Pons (tissue), 1 donor: Measurements from ENCODE around the gene RBPJ.
A peak's percentile ranks its signal among the peaks of the same experiment; 100 is the strongest.

Source experiments
- DNase-seq: peaks from one replicate; pipeline ENCODE4 v3.0.0-alpha.2; 2016; ENCODE audit warnings: low spot score

The RBPJ gene

GRCh38 chr4:26420913-26421312 lies 100.1 kb downstream of the RBPJ start:
- DNase-seq: no peak

DNA sequence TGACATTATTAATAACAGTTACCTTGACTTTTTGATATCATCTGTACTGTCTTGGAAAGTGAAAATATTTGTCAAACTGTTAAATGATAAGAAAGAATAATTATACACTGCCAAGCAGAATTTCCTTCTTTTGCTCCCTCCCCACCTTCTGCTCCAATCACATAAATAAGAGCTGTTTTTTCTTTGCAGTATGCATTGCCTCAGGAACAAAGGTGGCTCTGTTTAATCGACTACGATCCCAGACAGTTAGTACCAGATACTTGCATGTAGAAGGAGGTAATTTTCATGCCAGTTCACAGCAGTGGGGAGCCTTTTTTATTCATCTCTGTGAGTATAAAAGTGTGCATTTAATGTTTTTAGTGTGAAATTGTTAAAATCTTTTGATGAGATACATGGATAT lies 103.3 kb downstream of the RBPJ start:
- peak; percentile 78 for DNase-seq

- no peak for DNase-seq
Measured at GRCh38 chr4:26424838-26425237, 104.0 kb downstream of the RBPJ start.

DNA sequence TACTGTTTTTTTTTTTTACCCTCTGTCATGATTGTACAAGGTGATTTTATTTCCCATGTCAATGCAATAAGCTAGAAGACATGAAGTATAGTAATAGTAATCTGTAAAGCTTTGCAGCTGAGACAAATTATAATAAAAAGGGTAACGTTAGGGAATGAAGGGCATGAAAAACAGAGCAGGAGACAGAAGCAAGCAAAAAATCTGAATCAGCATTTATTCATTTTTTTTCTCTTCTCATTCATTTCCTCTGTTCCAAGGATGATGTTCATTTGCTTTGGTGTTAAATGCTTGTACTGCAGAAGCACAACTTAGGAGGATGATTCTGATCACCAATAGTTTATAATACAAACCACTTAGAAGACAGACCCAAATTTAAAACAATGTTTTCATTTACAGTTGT lies 105.1 kb downstream of the RBPJ start:
- DNase-seq: no peak

DNA sequence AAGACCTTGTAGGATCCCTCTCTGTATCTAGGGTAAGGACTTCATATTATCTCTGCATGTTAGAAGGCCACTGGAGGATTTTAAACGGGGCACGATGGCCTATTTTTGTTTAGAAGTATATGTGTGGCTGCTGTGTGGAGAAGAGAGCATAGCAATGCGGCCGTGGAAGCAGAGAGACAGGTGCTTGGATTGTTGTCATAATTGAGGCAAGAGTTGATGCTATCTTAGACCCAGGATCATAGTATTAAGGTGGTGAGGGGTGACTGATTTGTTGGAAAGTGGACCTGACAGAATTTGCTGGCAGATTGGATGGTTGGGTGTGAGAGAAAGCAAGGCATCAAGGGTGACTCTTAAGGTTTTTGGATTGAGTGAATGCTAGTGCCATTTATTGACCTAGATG lies 106.1 kb downstream of the RBPJ start:
- DNase-seq: no peak

- no peak for DNase-seq
Measured at GRCh38 chr4:26429910-26430309, 109.1 kb downstream of the RBPJ start.

- no peak for DNase-seq
Measured at GRCh38 chr4:26431461-26432180, 110.8 kb downstream of the RBPJ start.

DNA sequence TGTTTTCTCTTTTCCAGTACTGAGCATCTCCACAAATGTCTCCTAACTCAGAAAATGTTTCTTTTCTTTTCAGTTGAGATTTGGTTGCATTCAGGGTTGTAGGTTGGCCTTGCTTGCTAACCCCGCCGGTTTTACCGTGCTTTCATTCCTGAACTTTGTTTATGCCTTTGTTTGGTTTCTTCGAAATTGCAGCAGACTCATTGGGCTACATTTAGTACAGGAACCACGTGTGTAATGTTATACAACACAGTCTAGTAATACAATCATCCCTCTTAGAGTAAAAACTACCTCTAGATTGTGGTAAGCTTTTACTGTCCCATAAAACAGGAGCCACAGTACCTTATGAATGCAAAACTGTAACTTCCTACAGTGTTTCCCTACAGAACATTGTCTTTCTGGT lies 111.6 kb downstream of the RBPJ start:
- DNase-seq: no peak

GRCh38 chr4:26433556-26433955 lies 112.7 kb downstream of the RBPJ start:
- no peak for DNase-seq

DNA sequence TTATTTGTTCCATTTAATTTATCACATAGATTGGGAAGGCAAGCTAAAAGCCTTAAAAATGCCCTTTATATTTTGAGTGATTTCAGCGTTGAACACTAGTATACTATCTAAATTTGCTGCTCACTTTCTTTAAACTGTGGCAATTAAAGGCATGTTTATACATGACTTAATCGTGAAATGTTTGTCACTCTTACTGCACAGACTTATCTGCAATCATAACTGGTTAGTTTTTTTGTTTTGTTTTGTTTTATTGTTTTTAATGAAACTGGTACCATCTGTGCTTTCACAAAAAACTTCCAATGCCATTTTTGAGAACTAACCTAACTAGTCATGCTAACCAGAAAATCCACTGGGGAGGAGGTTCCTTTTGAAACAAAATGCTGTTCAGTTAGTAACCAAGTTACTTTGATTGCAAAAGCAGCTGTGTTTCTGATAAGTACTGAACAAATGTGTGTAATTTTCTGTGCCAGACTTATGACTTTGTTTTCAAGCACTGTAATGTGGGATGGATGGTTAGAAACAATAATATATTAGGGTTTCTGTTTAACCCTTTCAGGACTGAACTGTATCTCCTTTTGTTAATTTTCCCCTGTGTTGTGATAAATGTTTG lies 113.3 kb downstream of the RBPJ start:
- DNase-seq: no peak

DNA sequence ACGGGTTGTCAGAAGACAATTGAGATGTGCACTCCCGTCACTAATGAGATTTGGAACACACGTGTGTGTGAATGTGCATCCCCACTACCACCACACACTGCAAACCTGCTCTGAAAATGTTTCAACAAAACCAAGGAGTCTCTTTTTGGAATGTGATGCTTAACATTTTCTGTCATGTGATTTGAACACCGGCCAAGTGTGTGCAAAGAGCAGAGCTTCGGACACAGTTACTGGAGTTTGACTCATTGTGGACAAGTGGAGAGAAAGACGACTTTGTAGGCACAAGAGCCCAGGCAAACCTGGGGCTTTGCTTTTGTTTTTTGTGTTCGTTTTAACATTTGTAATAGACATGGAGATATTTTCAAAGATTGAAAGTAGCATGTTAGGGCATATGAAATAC lies 120.3 kb downstream of the RBPJ start:
- no peak for DNase-seq

DNA sequence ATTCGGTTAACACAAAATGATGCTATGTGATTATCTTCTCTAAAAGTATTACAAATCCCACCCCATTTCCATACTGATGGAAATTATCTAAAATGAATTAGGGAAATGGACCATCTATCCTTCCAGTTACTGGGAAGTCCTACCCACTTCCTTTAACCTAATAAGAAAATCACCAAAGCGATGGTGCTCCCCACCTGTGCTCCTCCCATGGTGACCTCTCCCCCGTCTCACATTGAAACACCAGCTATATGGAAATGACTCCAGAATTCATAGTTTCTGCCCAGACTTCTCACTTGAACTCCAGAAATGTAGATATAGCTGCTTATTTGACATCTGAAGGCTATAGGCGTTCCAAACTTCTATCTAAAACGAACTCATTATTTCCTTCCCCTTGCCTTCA lies 121.0 kb downstream of the RBPJ start:
- DNase-seq: no peak

DNA sequence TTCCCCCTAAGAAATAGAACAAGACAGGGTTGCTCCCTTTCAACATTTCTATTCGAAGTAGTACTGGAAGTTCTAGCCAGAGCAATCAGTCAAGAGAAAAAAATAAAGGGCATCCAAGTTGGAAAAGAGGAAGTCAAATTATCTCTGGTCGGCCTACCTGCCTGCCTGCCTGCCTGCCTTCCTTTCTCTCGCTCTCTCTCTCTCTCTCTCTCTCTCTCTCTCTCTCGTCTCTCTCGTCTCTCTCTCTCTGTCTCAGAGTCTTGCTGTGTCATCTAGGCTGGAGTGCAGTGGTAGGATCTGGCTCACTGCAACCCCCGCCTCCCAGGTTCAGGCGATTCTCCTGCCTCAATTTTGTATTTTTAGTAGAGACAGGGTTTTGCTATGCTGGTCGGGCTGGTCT lies 126.6 kb downstream of the RBPJ start:
- DNase-seq: no peak

- DNase-seq: no peak
Measured at GRCh38 chr4:26450418-26450817, 129.6 kb downstream of the RBPJ start.

GRCh38 chr4:26451597-26451996 lies 130.8 kb downstream of the RBPJ start:
- no peak for DNase-seq

DNA sequence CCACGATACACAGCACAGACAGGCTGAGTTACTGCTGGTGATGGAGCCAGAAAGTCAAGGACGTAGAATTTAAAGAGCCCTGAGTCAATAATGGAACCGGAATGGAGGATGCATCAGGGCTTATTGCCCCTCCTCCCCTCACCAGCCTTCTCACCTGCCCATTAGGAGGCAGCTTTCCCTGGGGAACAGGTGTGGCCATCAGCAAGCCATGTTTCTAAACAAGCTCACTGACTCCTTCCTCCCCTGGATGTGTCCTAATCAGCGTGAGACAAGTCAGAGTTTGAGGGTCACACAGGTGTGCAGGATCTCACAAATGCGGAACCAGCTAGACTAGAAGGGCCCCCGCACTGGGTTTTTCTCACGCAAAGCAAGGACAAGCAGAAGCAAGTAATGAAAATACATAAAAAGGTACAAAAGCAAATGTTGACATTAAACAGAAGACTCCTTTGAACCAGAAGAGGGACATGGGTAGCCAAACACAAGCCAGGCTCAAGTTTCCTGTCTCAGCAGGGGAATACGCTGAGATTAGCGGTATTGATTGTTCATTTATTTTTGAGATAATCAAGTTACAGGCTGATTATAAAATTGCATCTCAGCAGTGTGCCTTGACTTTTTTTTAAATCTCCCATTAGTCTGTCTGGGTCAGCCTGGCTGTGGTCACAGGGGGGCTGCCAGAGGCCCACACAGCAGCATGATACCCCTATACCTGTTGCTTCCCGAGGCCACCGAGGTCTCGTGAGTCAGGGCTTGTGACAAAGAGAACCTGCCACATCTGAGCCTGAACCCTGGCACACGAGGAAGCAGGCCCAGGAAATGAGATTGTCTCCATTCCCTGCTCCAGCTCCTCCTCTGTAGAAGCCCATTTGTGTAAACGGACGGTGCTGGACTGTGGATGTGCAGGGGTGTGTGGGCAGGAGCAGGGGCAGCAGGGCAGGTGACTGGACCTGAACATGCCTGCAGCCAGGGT lies 132.0 kb downstream of the RBPJ start:
- DNase-seq: no peak

GRCh38 chr4:26454961-26455360 lies 134.1 kb downstream of the RBPJ start:
- DNase-seq: no peak

DNA sequence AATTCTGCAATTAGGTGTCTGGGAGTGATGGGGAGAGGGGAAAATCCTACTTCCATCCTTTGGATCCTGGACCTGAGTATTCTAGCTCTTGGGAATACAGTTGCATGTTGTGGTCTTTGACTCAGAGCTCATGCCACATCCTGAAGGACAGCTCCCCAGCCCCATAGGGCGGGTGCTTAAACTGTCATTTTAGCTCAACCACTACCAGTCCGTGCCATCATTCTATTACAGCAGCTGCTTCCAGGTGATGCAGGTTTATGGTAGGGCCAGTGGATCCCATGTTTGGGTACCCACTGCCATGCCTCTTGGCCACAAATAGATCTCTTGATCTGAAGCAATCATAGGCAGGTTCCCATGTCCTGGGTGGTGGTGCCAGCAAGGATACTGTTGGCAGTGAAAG lies 134.8 kb downstream of the RBPJ start:
- DNase-seq: no peak

- DNase-seq: no peak
Measured at GRCh38 chr4:26457412-26457811, 136.6 kb downstream of the RBPJ start.

- no peak for DNase-seq
Measured at GRCh38 chr4:26458157-26458561, 137.3 kb downstream of the RBPJ start.

- peak; percentile 49 for DNase-seq
Measured at GRCh38 chr4:26459054-26459755, 138.4 kb downstream of the RBPJ start.
